GM12878 (cell line): ENCODE results near the gene GOLGA5. TPM values are rescaled to one million over a fixed set of nuclear protein-coding genes. Genes with fewer than 3 reads are reported as not detected.

Experiments
- polyA plus RNA-seq, 11 experiments: library from polyadenylated mRNA; depleted of rRNA in 4 of 11; unstranded in 6 of 11; stranded (reverse) in 5 of 11; fragments of >200 nt; fragmentation: Nextera tagmentation in 4 of 11; fragmentation: Illumina TruSeq in 1 of 11; extraction: Ambion mirVana in 4 of 11; extraction: Trizol in 1 of 11; gene quantifications; 1 replicate in 1 of 11; 2 replicates in 10 of 11; pipeline versions ENCODE4 v1.2.1 to v1.2.3, GENCODE V29; 2011 to 2016; ENCODE audit warnings: inconsistent platforms in 2 of 11, missing spikeins in 2 of 11, low read depth in 1 of 11
- total RNA-seq, 4 experiments: library from RNA; depleted of rRNA in 3 of 4; stranded (reverse); fragments of >200 nt in 3 of 4; fragmentation: Illumina TruSeq in 1 of 4; extraction: Trizol in 1 of 4; gene quantifications; 2 replicates each; pipeline versions ENCODE4 v1.2.1 to v1.2.3, GENCODE V29; 2013 to 2021

Gene GOLGA5
- total and polyA plus RNA-seq, 10 of the 15 experiments (the other 5 are each of a cell fraction or from before 2014, with no cell fraction given), result 10.9 to 30.1 (median 19.7) TPM

Other genes with a start within 250 kb of the GOLGA5 start
- gene LGMN, start 45.7 kb upstream of the GOLGA5 start, total RNA-seq (2014; rRNA removed), result 3.7 and 4.2 TPM in 2 replicates
- gene LGMN, start 45.7 kb upstream of the GOLGA5 start, total RNA-seq (2014; rRNA removed; fragmentation: Illumina TruSeq; extraction: Trizol), result 2.6 and 3.4 TPM in 2 replicates
- gene LGMN, start 45.7 kb upstream of the GOLGA5 start, total RNA-seq (2021), result 3.3 and 3.5 TPM in 2 replicates
- 134 and 192 TPM in 2 replicates for gene LGMN, start 45.7 kb upstream of the GOLGA5 start, polyA plus RNA-seq (2011; rRNA removed)
- 4.3 and 4.4 TPM in 2 replicates for gene LGMN, start 45.7 kb upstream of the GOLGA5 start, polyA plus RNA-seq (2014; fragmentation: Illumina TruSeq; extraction: Trizol)
- gene LGMN, start 45.7 kb upstream of the GOLGA5 start, polyA plus RNA-seq (2014; fragmentation: Nextera tagmentation; extraction: Ambion mirVana), result 1 to 10 TPM in 1 of 2 experiments, under 1 TPM in 1; 0.71 to 1.1 TPM
- gene LGMN, start 45.7 kb upstream of the GOLGA5 start, polyA plus RNA-seq (2014; rRNA removed), result 3.4 and 3.9 TPM in 2 replicates
- 10 to 100 TPM; 11.1 to 11.3 TPM for gene LGMN, start 45.7 kb upstream of the GOLGA5 start, polyA plus RNA-seq (2016; fragmentation: Nextera tagmentation; extraction: Ambion mirVana)
- not detected in 2 replicates for gene CHGA, start 128.8 kb downstream of the GOLGA5 start, total RNA-seq (2014; rRNA removed)
- not detected in 2 replicates for gene CHGA, start 128.8 kb downstream of the GOLGA5 start, total RNA-seq (2014; rRNA removed; fragmentation: Illumina TruSeq; extraction: Trizol)
- gene CHGA, start 128.8 kb downstream of the GOLGA5 start, total RNA-seq (2021), result 0.23 TPM in 1 of 2 replicates, not detected in the other
- gene CHGA, start 128.8 kb downstream of the GOLGA5 start, polyA plus RNA-seq (2011; rRNA removed), result not detected in 2 replicates
- gene CHGA, start 128.8 kb downstream of the GOLGA5 start, polyA plus RNA-seq (2014; fragmentation: Illumina TruSeq; extraction: Trizol), result not detected in 2 replicates
- gene CHGA, start 128.8 kb downstream of the GOLGA5 start, polyA plus RNA-seq (2014; fragmentation: Nextera tagmentation; extraction: Ambion mirVana), result not detected
- not detected in 2 replicates for gene CHGA, start 128.8 kb downstream of the GOLGA5 start, polyA plus RNA-seq (2014; rRNA removed)
- gene CHGA, start 128.8 kb downstream of the GOLGA5 start, polyA plus RNA-seq (2016; fragmentation: Nextera tagmentation; extraction: Ambion mirVana), result under 1 TPM in 1 of 2 experiments, not detected in 1; 0.11 TPM